ENCODE measurements around the gene TOMM40.
A peak's percentile ranks its signal among the peaks of the same experiment; 100 is the strongest.

TOMM40 gene

DNA sequence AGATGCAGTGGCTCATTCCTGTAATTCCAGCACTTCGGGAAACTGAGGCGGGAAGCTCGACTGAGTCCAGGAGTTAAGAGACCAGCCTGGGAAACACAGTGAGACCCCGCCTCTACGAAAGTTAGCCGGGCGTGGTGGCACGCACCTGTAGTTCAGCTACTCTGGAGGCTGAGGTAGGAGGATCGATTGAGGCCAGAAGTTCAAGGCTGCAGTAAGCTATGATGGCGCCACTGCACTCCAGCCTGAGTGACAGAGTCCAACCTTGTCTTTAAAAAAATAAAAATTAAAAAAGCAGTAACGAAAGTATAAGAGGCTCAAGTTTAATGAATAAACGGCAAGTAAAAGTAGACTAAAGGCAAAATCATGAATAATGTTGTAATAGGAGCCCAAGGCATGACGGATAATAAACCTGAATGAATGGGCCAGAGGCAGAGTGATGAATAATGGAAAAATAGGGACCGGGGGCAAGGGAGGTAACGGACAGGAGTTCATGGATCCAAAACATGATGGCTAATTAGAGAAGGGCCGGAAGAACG is 1.2 kb upstream of the TOMM40 start:
- TF ChIP-seq, protein P1, sequence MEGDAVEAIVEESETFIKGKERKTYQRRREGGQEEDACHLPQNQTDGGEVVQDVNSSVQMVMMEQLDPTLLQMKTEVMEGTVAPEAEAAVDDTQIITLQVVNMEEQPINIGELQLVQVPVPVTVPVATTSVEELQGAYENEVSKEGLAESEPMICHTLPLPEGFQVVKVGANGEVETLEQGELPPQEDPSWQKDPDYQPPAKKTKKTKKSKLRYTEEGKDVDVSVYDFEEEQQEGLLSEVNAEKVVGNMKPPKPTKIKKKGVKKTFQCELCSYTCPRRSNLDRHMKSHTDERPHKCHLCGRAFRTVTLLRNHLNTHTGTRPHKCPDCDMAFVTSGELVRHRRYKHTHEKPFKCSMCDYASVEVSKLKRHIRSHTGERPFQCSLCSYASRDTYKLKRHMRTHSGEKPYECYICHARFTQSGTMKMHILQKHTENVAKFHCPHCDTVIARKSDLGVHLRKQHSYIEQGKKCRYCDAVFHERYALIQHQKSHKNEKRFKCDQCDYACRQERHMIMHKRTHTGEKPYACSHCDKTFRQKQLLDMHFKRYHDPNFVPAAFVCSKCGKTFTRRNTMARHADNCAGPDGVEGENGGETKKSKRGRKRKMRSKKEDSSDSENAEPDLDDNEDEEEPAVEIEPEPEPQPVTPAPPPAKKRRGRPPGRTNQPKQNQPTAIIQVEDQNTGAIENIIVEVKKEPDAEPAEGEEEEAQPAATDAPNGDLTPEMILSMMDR (IDR thresholded peaks at IDR 0.05; ENCODE audit: extremely low read depth, insufficient read depth, missing control alignments): no peak
- in situ Hi-C loops (cut with MboI; ENCODE audit: low pct_unique_long_range_greater_than_20kb, low sequenced_read_pairs, unreplicated experiment): no loop called here
- DNase-seq (ENCODE audit: low spot score): no peak

DNA sequence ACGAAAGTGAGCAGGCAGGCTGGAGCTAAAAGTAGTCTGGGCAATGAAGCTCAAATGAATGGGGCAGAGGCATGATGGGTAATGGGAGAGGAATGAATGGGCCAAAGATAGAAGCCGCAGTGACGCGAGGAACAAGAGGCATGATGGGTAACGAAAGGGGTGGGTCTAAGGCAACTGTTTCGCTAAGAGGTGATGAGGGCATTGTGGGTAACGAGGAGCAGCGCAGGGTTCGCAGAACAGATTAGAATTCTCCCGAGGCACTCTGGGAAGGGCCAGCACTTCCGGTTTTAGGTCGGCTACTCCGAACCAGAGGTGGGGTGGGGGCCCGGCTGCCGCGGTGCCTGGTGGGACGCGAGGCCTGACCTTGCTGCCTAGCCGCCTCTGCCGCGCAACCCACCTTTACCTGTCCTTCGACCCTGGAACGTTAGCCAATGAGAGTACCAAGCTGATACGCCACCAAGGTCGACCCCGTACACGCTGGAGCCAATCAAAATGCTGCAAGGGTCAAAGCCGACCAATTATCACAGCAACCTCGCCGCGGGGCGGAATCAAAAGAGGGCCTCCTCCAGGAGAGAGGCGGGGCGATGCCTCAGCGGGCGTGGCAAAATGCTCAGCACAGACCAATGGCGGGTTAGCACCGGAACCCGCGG is 563 bp upstream of the TOMM40 start:
- in situ Hi-C loops (cut with MboI; ENCODE audit: low pct_unique_long_range_greater_than_20kb, low sequenced_read_pairs, unreplicated experiment): no loop called here
- TF ChIP-seq, protein P1 (IDR thresholded peaks at IDR 0.05; ENCODE audit: extremely low read depth, insufficient read depth, missing control alignments): no peak

DNA sequence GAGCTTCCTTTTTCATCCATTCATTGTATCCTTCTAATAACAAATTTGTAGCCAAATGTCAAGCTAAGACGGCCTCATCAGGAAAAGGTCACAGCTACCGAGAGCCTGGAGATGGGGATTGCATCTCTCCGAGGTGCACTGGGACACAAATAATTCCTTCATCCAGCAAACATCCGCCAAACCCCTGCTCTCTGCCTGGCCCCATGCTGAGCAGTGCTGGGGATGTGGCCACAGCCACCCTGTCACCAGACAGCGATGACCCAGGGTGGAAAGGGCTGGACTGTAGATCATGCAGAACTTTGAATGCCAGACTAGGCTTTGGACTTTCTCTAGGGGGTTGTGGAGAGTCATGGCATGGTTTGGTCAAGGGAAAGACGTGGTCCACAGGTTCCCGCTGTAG is 1.9 kb downstream of the TOMM40 start:
- TF ChIP-seq, protein P1 (IDR thresholded peaks at IDR 0.05; ENCODE audit: extremely low read depth, insufficient read depth, missing control alignments): no peak
- in situ Hi-C loops (cut with MboI; ENCODE audit: low pct_unique_long_range_greater_than_20kb, low sequenced_read_pairs, unreplicated experiment): no loop called here
- DNase-seq (ENCODE audit: low spot score): no peak

More for the DNA sequence above, 563 bp upstream of the TOMM40 start:
- DNase-seq (ENCODE audit: low spot score): peak; percentile 94

DNA sequence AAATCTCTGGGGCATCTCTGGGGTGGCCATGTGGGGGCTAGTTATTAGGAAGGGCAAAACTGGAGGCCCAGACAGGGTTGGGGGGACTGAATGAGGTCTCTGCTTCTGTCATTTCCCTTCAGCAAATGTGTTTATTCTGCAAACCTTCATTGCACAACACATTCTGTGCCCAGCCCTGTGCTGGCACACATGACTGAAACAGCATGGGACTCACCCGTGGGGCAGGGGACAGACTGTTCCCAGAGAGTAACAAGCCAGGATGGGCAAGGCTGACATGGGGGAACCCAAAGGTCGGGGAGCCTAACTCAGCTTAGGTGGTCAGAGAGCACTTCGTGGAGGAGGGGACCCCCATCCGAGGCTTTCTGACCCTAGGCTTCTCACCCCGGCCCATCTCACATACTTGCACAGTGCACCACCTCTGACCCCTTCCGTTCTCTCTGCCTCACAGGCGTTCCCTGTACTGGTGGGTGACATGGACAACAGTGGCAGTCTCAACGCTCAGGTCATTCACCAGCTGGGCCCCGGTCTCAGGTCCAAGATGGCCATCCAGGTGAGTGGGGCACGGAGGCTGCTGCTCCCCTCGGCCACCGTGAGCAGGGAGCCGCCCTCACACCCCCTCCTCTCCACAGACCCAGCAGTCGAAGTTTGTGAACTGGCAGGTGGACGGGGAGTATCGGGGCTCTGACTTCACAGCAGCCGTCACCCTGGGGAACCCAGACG is 2.4 kb downstream of the TOMM40 start:
- TF ChIP-seq, protein P1 (IDR thresholded peaks at IDR 0.05; ENCODE audit: extremely low read depth, insufficient read depth, missing control alignments): no peak
- DNase-seq (ENCODE audit: low spot score): no peak
- in situ Hi-C loops (cut with MboI; ENCODE audit: low pct_unique_long_range_greater_than_20kb, low sequenced_read_pairs, unreplicated experiment): no loop called here

DNA sequence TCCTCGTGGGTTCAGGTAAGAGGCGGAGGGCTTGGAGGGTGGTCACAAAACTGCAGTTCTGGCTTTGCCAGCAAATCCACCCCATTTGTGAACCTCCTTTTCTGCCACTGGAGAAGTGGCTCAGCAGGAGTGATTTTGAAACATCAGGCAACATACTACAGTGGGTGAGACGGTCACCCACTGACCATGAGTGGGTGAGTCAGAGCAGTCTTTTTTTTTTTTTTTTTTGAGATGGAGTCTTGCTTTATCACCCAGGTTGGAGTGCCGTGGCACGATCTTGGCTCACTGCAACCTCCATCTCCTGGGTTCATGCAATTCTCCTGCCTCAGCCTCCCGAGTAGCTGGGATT is 3.0 kb downstream of the TOMM40 start:
- no peak for DNase-seq (ENCODE audit: low spot score)
- in situ Hi-C loops (cut with MboI; ENCODE audit: low pct_unique_long_range_greater_than_20kb, low sequenced_read_pairs, unreplicated experiment): no loop called here
- TF ChIP-seq, protein P1 (IDR thresholded peaks at IDR 0.05; ENCODE audit: extremely low read depth, insufficient read depth, missing control alignments): no peak

DNA sequence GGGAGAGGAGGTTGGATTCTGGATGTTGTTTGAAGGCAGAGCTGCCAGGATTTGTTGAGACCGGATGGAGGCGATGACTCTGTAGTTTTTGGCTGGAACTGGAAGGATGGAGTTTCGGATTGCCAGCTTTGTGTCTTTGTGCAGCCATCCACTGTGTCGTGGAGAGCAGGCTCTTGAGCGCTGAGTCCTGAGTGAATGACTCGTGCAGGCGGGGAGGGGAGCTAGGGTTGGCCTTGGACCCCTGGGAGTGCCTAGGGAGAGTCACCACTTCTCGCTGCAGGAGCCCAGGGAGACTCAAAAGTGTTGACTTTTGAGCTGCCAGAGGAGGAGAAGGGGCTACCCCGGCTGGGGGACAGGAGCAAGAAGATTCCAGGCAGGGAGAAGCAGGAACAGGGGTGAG is 3.9 kb downstream of the TOMM40 start:
- in situ Hi-C loops (cut with MboI; ENCODE audit: low pct_unique_long_range_greater_than_20kb, low sequenced_read_pairs, unreplicated experiment): no loop called here
- TF ChIP-seq, protein P1 (IDR thresholded peaks at IDR 0.05; ENCODE audit: extremely low read depth, insufficient read depth, missing control alignments): no peak
- no peak for DNase-seq (ENCODE audit: low spot score)

Measured in GM13977 (cell line).